Tibial nerve (tissue), 4 donors: Measurements from ENCODE around the gene CNTN2. TPM values are rescaled to one million over a fixed set of nuclear protein-coding genes. Genes with fewer than 3 reads are reported as not detected.

ENCODE experiments used
- DNase-seq, 2 donors: peaks; one replicate each; pipeline ENCODE4 v3.0.0-alpha.2; 2019; ENCODE audit warnings: low spot score in 2 of 2
- H3K27ac ChIP-seq, 4 donors: fragments of 200-600 bp; sonication (generic) in 3 of 4; one replicate each; pipeline ENCODE4 v1.5.1; 2017 to 2019; ENCODE audit warnings: mild to moderate bottlenecking in 1 of 4
- H3K27me3 ChIP-seq, 2 donors: fragments of 200-600 bp; sonication (generic) in 1 of 2; one replicate each; pipeline versions ENCODE4 v1.5.1 to v1.6.0; 2017 to 2019
- H3K36me3 ChIP-seq, 3 donors: fragments of 200-600 bp; sonication (generic); one replicate each; pipeline ENCODE4 v1.5.1; 2018 to 2019
- H3K4me1 ChIP-seq, 4 donors: fragments of 200-600 bp; sonication (generic) in 3 of 4; one replicate each; pipeline ENCODE4 v1.5.1; 2017 to 2019
- H3K4me3 ChIP-seq, 4 donors: fragments of 200-600 bp; sonication (generic) in 3 of 4; one replicate each; pipeline ENCODE4 v1.5.1; 2017 to 2019; ENCODE audit warnings: mild to moderate bottlenecking in 1 of 4, moderate library complexity in 1 of 4
- H3K9me3 ChIP-seq, 4 donors: fragments of 200-600 bp; sonication (generic) in 3 of 4; one replicate each; pipeline ENCODE4 v1.5.1; 2017 to 2019
- EP300 ChIP-seq, 2 donors: sonication (generic); formaldehyde crosslinking; IDR thresholded peaks; one replicate each; pipeline ENCODE4 v1.6.1; 2017; ENCODE audit warnings: antibody characterized with exemption in 2 of 2, mild to moderate bottlenecking in 1 of 2
- POLR2A ChIP-seq, 2 donors: fragments of 450-650 bp; IDR thresholded peaks; one replicate each; pipeline ENCODE4 v1.6.1; 2017; ENCODE audit warnings: antibody characterized with exemption in 2 of 2, mild to moderate bottlenecking in 2 of 2, moderate library complexity in 2 of 2
- WGBS, 2 donors: methylation state at CpG; one replicate each; pipeline ENCODE4 v1.1.5; 2018; 5-methylcytosine and 5-hydroxymethylcytosine counted together
- total RNA-seq, 4 donors: library from RNA; depleted of rRNA; stranded (reverse); fragments of >200 nt; gene quantifications; one replicate each; pipeline ENCODE4 v1.1.0, GENCODE V29; 2016
- TF ChIP-seq, protein P1 (sequence below), 5 experiments: fragments of 200-600 bp in 3 of 5; fragments of 450-650 bp in 2 of 5; sonication (generic) in 3 of 5; IDR thresholded peaks; one replicate each; pipeline ENCODE4 v1.5.1; 2016 to 2019; ENCODE audit warnings: antibody characterized with exemption in 5 of 5, mild to moderate bottlenecking in 3 of 5, moderate library complexity in 2 of 5

CNTN2 gene
- total RNA-seq, 4 donors from 2014 or later, result 6.1 to 22.2 (median 12.2) TPM

DNA sequence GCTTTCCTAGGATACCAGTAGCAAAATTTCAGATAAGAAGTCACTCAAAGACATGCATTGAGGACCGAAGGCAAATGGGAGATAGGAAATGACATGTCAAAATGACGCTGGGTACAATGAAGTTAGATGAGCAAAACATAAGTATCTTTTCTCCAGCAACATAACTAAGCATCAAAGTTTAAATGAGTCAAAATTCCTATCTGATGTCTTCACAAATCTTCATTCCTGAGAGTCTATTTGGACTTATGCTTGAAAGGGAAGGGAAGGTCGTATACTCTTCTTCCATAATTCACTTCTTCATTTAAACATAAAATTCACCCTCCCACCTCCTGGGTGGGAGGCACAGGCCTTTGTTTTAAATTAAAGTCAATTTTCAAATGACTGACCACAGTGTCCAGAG is 45.3 kb downstream of the CNTN2 start:
- Histone ChIP-seq H3K4me1 (no peaks in the 10 kb centered on the region), H3K9me3 (no peaks in the 10 kb centered on the region), H3K27me3 (no peaks in the 10 kb centered on the region), H3K36me3 (peaks cover 0 to 90% (median 8%) of the 10 kb centered on the region in 3 donors), H3K27ac (no peak overlapping the region), H3K4me3 (no peak overlapping the region)
- DNase-seq, result no peak
- no peak for TF ChIP-seq EP300 (IDR thresholded peaks at IDR 0.05)
- WGBS, 2 donors, result 84 to 88% methylated on average over 3 of the region's 3 CpGs

DNA sequence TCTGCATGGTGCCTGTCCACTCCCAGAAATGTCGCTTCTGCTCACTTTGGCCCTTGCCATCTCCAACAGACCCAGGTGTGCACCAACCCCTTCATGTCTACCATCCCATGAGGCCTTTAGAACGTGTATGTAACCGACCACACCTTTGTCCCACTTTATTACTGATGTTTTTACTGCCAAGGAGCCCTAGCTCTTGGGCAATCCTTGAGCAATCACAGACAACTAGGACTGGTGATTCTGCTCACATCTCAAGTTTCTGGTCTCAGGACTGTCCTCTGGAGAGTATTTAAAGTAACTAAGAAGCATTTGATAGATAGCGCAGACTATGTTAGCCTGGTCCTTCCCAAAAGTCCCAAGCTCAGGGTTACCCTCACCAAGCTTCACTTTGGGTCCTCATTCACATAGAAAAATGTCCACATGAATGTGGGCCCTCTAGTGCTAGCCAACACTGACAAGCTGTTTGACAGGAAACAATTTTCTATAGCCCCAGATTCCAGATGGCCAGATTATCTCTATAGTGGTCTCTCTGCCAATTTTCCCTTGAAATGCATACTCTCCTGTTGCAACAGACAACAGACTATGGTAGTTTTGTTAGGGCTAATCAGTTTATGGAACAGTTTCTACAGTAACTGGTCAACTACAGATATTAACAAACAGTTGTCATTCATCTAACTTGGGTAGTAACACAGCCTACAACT is 48.2 kb downstream of the CNTN2 start:
- H3K36me3 ChIP-seq, result peaks cover 0 to 86% (median 21%) of the 10 kb centered on the region in 3 donors
- TF ChIP-seq EP300 (IDR thresholded peaks at IDR 0.05) (peak in 1 of 2 donors; percentile 40), POLR2A (IDR thresholded peaks at IDR 0.05) (no peak)
- TF ChIP-seq, protein P1, sequence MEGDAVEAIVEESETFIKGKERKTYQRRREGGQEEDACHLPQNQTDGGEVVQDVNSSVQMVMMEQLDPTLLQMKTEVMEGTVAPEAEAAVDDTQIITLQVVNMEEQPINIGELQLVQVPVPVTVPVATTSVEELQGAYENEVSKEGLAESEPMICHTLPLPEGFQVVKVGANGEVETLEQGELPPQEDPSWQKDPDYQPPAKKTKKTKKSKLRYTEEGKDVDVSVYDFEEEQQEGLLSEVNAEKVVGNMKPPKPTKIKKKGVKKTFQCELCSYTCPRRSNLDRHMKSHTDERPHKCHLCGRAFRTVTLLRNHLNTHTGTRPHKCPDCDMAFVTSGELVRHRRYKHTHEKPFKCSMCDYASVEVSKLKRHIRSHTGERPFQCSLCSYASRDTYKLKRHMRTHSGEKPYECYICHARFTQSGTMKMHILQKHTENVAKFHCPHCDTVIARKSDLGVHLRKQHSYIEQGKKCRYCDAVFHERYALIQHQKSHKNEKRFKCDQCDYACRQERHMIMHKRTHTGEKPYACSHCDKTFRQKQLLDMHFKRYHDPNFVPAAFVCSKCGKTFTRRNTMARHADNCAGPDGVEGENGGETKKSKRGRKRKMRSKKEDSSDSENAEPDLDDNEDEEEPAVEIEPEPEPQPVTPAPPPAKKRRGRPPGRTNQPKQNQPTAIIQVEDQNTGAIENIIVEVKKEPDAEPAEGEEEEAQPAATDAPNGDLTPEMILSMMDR (IDR thresholded peaks at IDR 0.05), result no peak

DNA sequence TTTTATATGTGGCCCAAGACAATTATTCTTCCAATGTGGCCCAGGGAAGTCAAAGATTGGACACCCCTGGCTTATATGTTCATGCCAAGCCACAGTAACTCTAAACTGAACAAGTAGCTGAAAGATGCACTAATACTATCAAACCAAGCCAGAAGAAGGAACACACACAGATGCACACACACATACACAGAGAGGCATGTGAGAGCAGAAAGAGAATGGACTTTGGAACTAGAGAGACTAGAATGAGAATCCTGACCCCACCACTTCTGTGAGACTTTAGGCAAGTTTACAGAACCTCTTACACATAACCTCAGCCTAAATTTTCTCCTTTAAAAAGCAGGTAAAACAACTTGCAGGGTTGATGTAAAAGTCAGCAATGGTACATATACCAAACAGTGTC is 52.4 kb downstream of the CNTN2 start:
- Histone ChIP-seq H3K9me3 (no peaks in the 10 kb centered on the region), H3K36me3 (peaks cover 0 to 89% (median 33%) of the 10 kb centered on the region in 3 donors)
- DNase-seq, result no peak

More for the DNA sequence above, 48.2 kb downstream of the CNTN2 start:
- no peaks in the 10 kb centered on the region for H3K27me3 ChIP-seq
- no peak overlapping the region for H3K4me3 ChIP-seq
- 78 to 88% methylated on average over 4 of the region's 4 CpGs for WGBS, 2 donors
- H3K27ac ChIP-seq, result no peak overlapping the region
- H3K4me1 ChIP-seq, result no peaks in the 10 kb centered on the region
- no peaks in the 10 kb centered on the region for H3K9me3 ChIP-seq
- no peak for DNase-seq

DNA sequence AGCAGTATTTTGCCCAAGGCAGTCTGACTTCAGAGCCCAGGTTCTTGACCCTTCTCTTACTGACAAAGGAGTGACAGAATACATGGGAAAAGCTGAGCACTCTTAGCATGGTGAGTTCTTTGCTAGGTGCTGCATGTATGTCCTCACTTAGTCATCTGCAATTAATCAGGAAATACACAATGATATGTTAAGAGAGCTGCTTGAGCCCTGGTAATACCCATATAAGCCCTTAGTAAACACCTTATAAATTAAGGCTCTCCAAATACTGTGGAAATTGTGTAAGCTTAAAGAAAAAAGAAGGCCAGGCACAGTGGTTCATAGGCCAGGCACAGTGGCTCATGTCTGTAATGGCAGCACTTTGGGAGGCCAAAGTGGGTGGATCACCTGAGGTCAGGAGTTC is 55.2 kb downstream of the CNTN2 start:
- TF ChIP-seq, protein P1 (IDR thresholded peaks at IDR 0.05), result no peak
- TF ChIP-seq POLR2A (IDR thresholded peaks at IDR 0.05) (no peak), EP300 (IDR thresholded peaks at IDR 0.05) (no peak)
- Histone ChIP-seq H3K4me1 (no peaks in the 10 kb centered on the region), H3K27me3 (no peaks in the 10 kb centered on the region), H3K9me3 (no peaks in the 10 kb centered on the region), H3K4me3 (no peak overlapping the region), H3K27ac (no peak overlapping the region), H3K36me3 (peaks cover 3 to 94% (median 39%) of the 10 kb centered on the region in 3 donors)
- DNase-seq, result no peak

More for the DNA sequence above, 52.4 kb downstream of the CNTN2 start:
- TF ChIP-seq EP300 (IDR thresholded peaks at IDR 0.05) (no peak), POLR2A (IDR thresholded peaks at IDR 0.05) (no peak)
- TF ChIP-seq, protein P1 (IDR thresholded peaks at IDR 0.05), result no peak
- no peaks in the 10 kb centered on the region for H3K4me1 ChIP-seq
- no peak overlapping the region for H3K27ac ChIP-seq
- no peaks in the 10 kb centered on the region for H3K27me3 ChIP-seq
- H3K4me3 ChIP-seq, result no peak overlapping the region

DNA sequence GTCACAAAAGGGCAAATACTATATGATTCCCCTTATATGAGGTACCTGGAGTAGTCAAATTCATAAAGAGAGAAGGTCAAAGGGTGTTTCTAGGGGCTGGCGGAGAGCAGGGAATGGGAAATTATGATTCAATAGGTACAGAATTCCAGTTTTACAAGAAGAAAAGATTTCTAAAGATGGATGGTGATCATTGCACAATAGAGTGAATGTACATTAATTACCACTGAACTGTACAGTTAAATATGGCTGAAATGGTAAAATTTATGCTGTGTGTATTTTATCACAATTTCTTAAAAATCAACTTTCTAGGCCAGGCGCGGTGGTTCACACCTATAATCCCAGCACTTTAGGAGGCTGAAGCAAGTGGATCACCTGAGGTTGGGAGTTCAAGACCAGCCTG is 59.4 kb downstream of the CNTN2 start:
- no peak for DNase-seq
- H3K9me3 ChIP-seq, result no peaks in the 10 kb centered on the region
- H3K27me3 ChIP-seq, result no peaks in the 10 kb centered on the region
- H3K4me3 ChIP-seq, result no peak overlapping the region
- no peak for TF ChIP-seq POLR2A (IDR thresholded peaks at IDR 0.05)
- TF ChIP-seq EP300 (IDR thresholded peaks at IDR 0.05), result no peak
- TF ChIP-seq, protein P1 (IDR thresholded peaks at IDR 0.05), result no peak
- 96% methylated on average over 3 of the region's 3 CpGs for WGBS, 2 donors
- peaks cover 3 to 96% (median 27%) of the 10 kb centered on the region in 3 donors for H3K36me3 ChIP-seq
- H3K4me1 ChIP-seq, result no peaks in the 10 kb centered on the region
- H3K27ac ChIP-seq, result no peak overlapping the region
